ENCODE data around the gene TGFB2.

Gene TGFB2

DNA sequence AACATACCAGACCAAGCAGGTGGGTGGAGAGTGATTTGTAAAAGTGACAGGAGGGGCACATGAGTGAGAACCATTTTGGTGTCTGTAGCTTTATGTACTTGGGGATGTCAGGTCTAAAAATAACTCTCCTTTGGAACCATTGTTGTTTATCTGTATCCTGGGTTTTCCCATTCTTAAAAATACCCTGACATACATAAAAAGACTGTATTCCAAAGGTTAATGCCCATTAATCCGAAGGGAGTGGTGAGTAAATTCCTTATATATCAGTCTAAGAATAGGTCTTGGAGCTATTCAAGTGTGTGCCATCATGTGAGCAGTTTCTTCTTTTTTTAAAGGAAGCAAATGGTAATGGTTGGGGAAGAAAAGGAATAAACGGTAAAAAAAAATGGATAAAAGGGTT lies 117.5 kb downstream of the TGFB2 start:
- DNase-seq (ENCODE audit: low spot score): no peak

- no peak for DNase-seq (ENCODE audit: low spot score)
Observed at GRCh38 chr1:218463194-218464156, 118.3 kb downstream of the TGFB2 start.

DNA sequence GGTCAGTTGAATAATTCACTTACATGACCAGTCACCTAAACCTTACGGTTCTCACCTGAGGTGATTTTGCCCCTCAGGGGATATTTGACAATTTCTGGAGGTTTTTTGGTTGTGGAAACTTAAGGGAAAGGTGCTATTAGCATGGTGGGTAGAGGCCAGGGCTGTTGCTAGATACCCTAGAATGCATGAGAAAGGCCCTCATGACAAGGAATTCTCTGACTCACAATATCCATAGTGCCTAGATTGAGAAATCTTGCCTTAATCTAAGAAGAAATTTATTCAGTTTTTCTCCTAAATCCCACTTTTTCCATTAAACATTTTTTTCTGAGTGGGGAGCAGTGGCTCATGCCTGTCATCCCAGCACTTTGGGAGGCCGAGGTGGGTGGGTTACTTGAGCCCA lies 119.7 kb downstream of the TGFB2 start:
- no peak for DNase-seq (ENCODE audit: low spot score)

GRCh38 chr1:218466341-218467010 lies 121.3 kb downstream of the TGFB2 start:
- no peak for DNase-seq (ENCODE audit: low spot score)

DNA sequence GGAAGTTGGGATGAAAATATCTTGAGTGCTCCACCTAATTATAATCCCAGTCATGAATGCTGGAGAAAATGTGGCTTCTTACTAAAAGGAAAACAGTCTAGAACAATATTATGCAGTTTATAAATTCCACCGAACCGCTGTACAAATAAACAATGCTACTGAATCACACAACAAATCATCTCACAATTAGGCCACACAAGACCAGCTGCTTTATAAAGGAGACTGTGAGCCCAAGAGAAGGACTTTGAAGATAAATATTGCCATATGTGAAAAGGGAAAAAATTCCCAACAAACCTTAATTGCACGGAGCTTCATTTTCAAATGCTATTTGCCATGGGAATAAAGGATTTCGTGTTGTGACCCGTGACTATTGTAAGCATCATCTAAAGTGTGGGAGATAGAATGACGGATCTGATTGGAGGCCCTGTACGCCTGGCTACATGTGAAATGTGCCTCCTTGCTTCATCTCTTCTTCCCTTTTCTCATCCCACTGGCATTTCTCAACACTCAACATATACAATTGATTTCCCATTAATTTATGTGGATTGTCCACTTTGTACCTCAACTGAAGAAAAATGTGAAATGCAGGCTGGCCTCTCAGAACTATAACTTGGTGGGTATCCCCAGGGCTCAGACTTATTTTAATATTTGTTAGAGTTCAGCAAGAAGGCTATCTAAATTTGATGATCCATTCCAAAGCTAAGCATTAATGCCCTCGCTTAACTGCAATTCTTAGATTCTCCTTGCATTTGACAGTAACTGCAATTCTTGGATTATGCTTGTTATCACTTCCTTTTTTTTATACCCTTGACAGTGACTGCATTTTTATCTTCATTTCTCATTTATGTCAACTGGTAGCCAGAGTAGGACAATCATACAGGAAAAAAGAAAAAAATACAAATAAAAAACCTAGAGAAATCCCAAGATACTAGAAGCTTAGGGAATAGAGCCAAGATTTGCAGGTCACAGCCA lies 122.3 kb downstream of the TGFB2 start:
- no peak for DNase-seq (ENCODE audit: low spot score)

- no peak for DNase-seq (ENCODE audit: low spot score)
Observed at GRCh38 chr1:218468711-218469110, 123.6 kb downstream of the TGFB2 start.

DNA sequence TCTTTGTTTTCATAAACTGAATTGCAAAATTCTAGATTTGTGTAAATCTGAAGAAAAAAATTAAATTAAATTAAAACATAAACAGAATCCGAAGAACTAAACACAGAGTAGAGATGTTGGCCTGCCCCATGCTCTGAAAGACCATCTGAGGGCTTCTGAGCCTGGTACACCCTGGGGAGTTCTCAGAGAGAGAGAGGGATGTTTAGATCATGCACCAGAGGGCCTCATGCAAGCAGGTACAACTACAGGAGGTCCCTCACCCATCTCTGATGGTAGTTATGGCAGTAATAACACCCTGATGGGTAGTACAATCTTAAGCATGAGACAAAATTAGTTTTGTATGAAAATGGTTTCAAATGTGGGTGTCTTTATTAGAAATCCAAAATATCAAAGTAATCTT lies 127.7 kb downstream of the TGFB2 start:
- no peak for DNase-seq (ENCODE audit: low spot score)

DNA sequence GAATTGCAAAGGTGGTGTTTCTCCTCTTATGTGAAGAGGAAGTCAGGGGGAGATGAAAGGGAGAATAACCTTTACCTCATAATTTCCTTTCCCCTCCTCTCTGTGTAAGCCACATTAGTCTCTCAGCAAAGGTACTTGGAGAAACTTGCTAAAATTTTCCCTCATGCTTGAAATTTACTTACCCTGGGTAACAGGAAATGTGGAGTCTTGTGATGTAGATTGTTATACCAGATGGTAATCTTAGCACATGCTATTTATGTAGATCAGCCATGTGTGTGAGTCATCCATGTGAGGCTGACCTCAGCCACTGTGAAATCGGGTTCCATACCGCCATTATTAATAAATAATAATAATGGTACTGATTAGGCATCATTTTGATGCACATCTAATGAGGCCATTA lies 128.4 kb downstream of the TGFB2 start:
- DNase-seq (ENCODE audit: low spot score): peak; percentile 22

- DNase-seq (ENCODE audit: low spot score): peak; percentile 47
Observed at GRCh38 chr1:218474128-218474527, 129.0 kb downstream of the TGFB2 start.

DNA sequence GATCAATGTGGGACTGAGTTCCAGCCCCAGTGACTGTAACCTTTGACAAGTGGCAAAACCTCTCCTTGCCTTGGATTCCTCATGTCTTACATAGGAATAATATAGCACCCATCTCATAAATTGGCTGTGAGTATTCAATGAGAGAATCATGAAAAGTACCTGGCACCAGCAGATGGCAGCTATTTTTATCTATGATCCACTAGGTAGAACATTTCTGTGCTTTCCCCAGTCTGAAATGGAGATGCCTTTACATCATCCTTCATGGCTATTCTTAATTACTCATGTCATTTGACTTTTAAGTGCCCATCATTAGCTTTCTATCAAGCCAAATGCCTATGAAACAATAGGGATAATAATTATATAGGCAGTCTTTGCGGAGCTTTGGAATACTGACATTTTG lies 130.1 kb downstream of the TGFB2 start:
- DNase-seq (ENCODE audit: low spot score): no peak

- no peak for DNase-seq (ENCODE audit: low spot score)
Observed at GRCh38 chr1:218475699-218476098, 130.6 kb downstream of the TGFB2 start.

DNA sequence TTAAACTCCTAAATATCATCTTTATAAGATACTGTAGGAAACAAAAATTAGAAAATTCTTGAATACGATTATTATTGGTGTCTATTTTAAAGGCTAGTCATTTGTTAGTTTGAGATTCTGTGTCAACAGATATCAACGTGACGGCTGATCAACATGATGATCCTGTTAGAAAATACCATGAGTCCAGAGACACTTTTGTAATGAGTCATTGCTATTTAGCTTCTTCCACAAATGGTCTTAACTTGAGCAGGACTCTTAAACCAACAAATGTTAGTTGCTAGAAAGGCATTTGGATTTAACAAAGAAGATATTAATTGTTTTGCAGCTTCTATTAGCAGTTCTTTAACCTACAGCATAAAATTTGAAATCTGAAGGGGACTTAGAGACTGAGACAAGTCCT lies 131.2 kb downstream of the TGFB2 start:
- no peak for DNase-seq (ENCODE audit: low spot score)

- DNase-seq (ENCODE audit: low spot score): no peak
Observed at GRCh38 chr1:218478336-218478735, 133.2 kb downstream of the TGFB2 start.

DNA sequence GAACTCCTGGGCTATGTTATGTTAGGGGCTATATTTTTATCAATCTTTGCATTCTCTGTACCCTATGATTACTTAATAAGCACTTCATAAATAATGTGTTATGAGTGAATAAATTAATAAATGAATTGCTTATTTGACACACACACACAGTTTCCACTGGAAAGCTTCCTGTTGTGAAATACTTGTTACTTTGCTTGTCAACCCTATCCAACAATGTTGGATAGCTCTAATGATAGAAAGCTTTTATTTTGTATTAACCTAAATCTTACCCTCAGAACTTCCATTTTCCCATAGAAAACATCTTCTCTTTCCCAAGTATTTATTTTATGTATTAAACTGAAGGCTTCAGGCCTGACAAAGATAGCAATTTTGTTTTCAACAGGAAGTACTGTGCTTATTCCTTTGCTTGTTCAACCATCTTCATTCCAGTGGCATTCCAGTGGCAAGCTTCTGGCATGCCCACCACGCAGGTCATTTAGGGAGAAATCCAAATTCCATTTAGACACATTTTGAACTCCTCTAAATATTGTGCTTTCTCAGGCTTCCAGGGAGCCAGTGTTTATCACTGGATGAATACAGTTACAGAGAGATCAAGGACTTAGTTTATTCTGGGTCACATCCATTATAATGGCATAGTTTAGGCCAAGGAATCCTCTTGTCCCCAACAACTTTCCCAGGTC lies 134.4 kb downstream of the TGFB2 start:
- no peak for DNase-seq (ENCODE audit: low spot score)

DNA sequence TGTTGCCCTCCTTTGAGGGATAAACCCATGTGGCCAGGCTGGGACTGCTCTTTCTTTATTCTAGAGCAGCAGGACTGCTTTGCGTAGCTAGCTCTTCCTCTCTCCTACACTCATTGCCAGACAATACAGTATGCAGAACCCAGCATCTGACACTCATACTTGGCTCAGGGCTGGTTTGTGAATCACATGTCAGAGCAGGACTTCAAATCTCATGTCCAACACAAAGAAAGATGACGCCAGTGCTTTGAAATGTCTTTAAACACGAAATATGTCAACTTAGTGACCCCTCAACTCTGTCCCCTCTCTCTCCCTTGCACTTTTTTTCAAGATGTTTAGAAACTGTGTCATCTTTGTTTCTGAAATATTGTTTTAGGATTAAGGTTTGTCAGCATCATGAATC lies 135.0 kb downstream of the TGFB2 start:
- DNase-seq (ENCODE audit: low spot score): no peak

GRCh38 chr1:218480588-218481099 lies 135.5 kb downstream of the TGFB2 start:
- DNase-seq (ENCODE audit: low spot score): no peak

DNA sequence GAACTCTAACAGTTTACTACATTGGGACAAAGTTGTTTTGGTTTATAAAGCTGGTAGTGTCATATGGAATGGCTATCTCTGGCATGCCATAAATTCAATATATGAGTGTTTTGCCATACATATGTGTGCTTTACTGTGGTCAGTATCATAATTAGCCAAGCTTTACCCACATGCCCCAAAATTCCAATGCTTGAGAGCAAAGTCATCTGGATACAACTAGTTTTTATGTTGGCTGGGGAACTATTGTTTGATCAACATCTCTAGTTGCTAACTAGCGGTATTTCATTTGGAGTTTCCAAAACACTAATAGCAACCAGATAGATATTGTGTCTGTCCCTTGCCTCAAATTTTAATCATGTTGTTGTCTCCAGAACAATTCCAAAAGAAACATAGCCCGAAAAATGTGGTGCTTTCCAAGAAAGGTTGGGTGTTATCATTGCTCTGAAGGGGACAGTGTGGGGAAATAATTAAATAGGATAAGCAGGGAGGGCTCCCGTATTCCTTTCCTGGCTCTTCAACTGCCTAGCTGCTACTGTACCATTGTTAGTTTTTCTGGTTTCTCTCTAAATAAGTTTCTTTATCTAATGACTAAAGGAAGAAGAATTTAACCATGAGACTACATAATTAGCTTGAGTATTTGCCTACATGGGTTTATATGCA lies 136.1 kb downstream of the TGFB2 start:
- no peak for DNase-seq (ENCODE audit: low spot score)

DNA sequence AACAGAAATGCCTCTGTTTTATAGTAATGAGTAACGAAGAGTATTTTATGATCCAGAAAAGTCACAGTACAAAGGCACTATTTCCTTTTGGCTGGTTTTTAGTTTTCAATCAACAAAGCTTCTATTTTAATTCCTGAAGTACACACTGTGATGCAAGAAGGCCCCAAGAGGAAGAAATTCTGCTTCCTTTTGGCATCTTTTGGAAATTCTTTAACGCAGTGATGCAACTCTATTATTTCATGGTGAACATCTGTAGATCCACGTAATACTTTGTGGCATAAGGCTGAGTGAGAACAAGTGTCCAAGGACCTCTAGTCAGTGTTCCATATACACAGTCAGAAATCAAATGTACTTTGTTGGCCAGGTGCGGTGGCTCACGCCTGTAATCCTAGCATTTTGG lies 137.5 kb downstream of the TGFB2 start:
- DNase-seq (ENCODE audit: low spot score): no peak

DNA sequence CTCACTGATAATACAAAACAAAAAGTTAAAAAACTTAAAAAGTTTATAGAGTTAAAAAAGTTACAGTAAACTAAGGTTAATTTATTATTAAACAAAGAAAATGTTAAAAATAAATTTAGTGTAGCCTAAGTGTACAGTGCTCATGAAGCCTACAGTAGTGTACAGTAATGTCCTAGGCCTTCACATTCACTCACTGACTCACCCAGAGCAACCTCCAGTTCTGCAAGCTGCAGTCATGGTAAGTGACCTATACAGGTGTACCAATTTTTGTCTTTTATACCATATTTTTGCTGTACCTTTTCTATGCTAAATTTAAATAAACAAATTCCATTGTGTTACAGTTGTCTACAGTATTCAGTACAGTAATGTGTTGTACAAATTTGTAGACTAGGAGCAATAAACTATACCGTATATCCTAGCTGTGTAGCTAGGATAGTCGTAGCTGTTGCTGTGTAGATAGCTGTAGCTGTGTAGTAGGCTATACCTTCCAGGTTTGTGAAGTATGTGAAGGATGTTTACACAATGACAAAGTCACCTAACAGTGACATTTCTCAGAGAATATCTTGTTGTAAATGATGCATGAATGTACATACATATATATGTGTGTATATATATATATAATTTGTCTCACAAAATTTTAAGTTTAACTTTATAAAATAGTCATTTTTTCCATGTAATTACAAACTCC lies 140.2 kb downstream of the TGFB2 start:
- no peak for DNase-seq (ENCODE audit: low spot score)

DNA sequence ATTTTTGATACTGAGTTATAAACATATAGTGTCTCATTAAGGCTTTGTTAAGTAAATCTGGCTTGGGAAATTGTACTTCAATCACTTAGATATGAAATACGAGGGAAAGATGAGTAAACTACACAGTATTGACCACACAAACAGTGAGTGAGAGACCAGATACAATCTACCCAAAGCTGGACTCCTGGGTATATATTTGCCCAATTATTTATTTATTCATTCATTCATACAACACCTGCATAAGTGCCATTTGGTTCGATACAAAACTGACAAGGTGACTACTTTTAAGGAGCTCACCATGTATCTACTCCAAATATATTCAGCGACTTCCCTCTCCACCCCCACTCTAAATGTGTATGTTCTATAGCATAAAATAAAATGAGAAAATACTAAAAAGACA lies 143.4 kb downstream of the TGFB2 start:
- no peak for DNase-seq (ENCODE audit: low spot score)
